Hepatocyte (in vitro differentiated cells): Measurements from ENCODE around the gene PARP8.

Experiments
- EZH2 ChIP-seq: fragments of 200-600 bp; sonication (generic); IDR thresholded peaks from 2 replicates; pipeline ENCODE4 v1.6.1; 2016; ENCODE audit warnings: antibody characterized with exemption, mild to moderate bottlenecking, borderline replicate concordance
- TF ChIP-seq, protein P1 (sequence below): fragments of 200-600 bp; sonication (generic); IDR thresholded peaks from 2 replicates; pipeline ENCODE4 v1.5.1; 2016; ENCODE audit warnings: antibody characterized with exemption, mild to moderate bottlenecking; ENCODE audit not compliant: poor library complexity

- TF ChIP-seq, protein P1, sequence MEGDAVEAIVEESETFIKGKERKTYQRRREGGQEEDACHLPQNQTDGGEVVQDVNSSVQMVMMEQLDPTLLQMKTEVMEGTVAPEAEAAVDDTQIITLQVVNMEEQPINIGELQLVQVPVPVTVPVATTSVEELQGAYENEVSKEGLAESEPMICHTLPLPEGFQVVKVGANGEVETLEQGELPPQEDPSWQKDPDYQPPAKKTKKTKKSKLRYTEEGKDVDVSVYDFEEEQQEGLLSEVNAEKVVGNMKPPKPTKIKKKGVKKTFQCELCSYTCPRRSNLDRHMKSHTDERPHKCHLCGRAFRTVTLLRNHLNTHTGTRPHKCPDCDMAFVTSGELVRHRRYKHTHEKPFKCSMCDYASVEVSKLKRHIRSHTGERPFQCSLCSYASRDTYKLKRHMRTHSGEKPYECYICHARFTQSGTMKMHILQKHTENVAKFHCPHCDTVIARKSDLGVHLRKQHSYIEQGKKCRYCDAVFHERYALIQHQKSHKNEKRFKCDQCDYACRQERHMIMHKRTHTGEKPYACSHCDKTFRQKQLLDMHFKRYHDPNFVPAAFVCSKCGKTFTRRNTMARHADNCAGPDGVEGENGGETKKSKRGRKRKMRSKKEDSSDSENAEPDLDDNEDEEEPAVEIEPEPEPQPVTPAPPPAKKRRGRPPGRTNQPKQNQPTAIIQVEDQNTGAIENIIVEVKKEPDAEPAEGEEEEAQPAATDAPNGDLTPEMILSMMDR, result no peak
- no peak for TF ChIP-seq EZH2
Measured at GRCh38 chr5:50672663-50673062, 6.2 kb downstream of the PARP8 start.
